ENCODE measurements around the gene TMOD1.

Gene TMOD1

GRCh38 chr9:97516111-97516510 lies 14.6 kb downstream of the TMOD1 start:
- H3K4me1 ChIP-seq (ENCODE audit: low read length) = peaks cover 8% of the 10 kb centered on the region
- no peaks in the 10 kb centered on the region for H3K27me3 ChIP-seq (ENCODE audit: low read depth, low read length)
- H2AFZ ChIP-seq (ENCODE audit: low read depth, low read length) = no peak overlapping the region
- no peaks in the 10 kb centered on the region for H3K79me2 ChIP-seq (ENCODE audit: low read length)
- H3K4me3 ChIP-seq (ENCODE audit: low read length) = no peak overlapping the region
- H3K36me3 ChIP-seq (replicated peaks; ENCODE audit: low read depth, low read length) = no peaks in the 10 kb centered on the region
- no peak overlapping the region for H3K27ac ChIP-seq (ENCODE audit: low read length)
- TF ChIP-seq, protein P1, sequence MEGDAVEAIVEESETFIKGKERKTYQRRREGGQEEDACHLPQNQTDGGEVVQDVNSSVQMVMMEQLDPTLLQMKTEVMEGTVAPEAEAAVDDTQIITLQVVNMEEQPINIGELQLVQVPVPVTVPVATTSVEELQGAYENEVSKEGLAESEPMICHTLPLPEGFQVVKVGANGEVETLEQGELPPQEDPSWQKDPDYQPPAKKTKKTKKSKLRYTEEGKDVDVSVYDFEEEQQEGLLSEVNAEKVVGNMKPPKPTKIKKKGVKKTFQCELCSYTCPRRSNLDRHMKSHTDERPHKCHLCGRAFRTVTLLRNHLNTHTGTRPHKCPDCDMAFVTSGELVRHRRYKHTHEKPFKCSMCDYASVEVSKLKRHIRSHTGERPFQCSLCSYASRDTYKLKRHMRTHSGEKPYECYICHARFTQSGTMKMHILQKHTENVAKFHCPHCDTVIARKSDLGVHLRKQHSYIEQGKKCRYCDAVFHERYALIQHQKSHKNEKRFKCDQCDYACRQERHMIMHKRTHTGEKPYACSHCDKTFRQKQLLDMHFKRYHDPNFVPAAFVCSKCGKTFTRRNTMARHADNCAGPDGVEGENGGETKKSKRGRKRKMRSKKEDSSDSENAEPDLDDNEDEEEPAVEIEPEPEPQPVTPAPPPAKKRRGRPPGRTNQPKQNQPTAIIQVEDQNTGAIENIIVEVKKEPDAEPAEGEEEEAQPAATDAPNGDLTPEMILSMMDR (IDR thresholded peaks at IDR 0.05; ENCODE audit: low read depth, low read length) = no peak
- no peak for TF ChIP-seq EZH2phosphoT487 (IDR thresholded peaks at IDR 0.05; ENCODE audit: low read depth)
- no peak overlapping the region for H3K4me2 ChIP-seq (ENCODE audit: low read length)
- H3K9me3 ChIP-seq (ENCODE audit: insufficient read depth, low read length) = no peaks in the 10 kb centered on the region
- H3K9ac ChIP-seq (ENCODE audit: low read length) = no peak overlapping the region
- no peaks in the 10 kb centered on the region for H4K20me1 ChIP-seq (ENCODE audit: insufficient read depth, low read length)

- no peaks in the 10 kb centered on the region for H3K79me2 ChIP-seq (ENCODE audit: low read length)
- H3K27ac ChIP-seq (ENCODE audit: low read length) = no peak overlapping the region
- no peaks in the 10 kb centered on the region for H4K20me1 ChIP-seq (ENCODE audit: insufficient read depth, low read length)
Measured at GRCh38 chr9:97517331-97518089, 16.0 kb downstream of the TMOD1 start.

DNA sequence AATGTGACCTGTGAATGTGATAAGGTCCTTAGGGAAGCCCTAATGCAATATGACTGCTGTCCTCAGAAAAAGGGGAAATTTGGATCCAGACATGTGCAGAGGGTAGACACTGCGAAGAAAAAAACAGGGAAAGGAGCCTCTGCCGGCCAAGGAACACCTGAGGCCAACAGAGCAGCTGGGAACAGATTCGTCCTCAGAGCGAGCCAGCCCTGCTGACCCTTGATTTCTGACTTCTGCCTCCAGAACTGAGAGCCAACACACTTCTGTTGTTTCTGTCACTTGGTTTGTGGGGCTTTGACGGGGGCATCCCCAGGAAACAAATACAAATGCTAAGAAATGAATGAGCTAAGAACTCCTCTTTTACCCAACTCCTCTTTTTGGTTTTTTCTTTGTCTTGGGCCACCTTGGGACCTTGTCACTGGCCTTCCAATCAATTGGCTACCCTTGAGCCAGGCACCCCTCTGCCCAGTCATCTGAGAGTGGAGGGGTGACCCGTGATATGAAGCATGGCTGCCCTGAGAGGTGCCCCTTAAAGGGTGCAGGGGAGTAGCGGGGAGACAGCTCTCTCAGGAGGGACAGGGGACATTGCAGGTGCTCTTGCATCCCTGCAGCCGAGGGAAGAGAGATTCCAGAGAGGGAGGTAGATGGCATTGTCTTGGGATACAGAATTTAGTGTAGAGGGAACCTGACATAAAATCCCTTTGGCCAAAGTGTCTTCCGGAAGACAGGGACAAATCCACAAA lies 16.9 kb downstream of the TMOD1 start:
- H4K20me1 ChIP-seq (ENCODE audit: insufficient read depth, low read length) = no peaks in the 10 kb centered on the region
- peak overlapping the region; percentile 1; the same call in 1 of the 2 replicates for H3K4me2 ChIP-seq (ENCODE audit: low read length)

More at GRCh38 chr9:97517331-97518089, 16.0 kb downstream of the TMOD1 start:
- H3K4me1 ChIP-seq (ENCODE audit: low read length) = peaks cover 8% of the 10 kb centered on the region
- no peak overlapping the region for H3K4me2 ChIP-seq (ENCODE audit: low read length)
- no peaks in the 10 kb centered on the region for H3K36me3 ChIP-seq (replicated peaks; ENCODE audit: low read depth, low read length)
- H2AFZ ChIP-seq (ENCODE audit: low read depth, low read length) = no peak overlapping the region
- no peaks in the 10 kb centered on the region for H3K9me3 ChIP-seq (ENCODE audit: insufficient read depth, low read length)
- no peak for TF ChIP-seq EZH2phosphoT487 (IDR thresholded peaks at IDR 0.05; ENCODE audit: low read depth)
- TF ChIP-seq, protein P1 (IDR thresholded peaks at IDR 0.05; ENCODE audit: low read depth, low read length) = no peak
- no peaks in the 10 kb centered on the region for H3K27me3 ChIP-seq (ENCODE audit: low read depth, low read length)
- H3K4me3 ChIP-seq (ENCODE audit: low read length) = no peak overlapping the region
- H3K9ac ChIP-seq (ENCODE audit: low read length) = no peak overlapping the region

GRCh38 chr9:97518909-97519307 lies 17.4 kb downstream of the TMOD1 start:
- no peak overlapping the region for H2AFZ ChIP-seq (ENCODE audit: low read depth, low read length)
- H3K79me2 ChIP-seq (ENCODE audit: low read length) = no peaks in the 10 kb centered on the region
- TF ChIP-seq, protein P1 (IDR thresholded peaks at IDR 0.05; ENCODE audit: low read depth, low read length) = no peak
- no peak for TF ChIP-seq EZH2phosphoT487 (IDR thresholded peaks at IDR 0.05; ENCODE audit: low read depth)
- peaks cover 8% of the 10 kb centered on the region for H3K4me1 ChIP-seq (ENCODE audit: low read length)
- no peak overlapping the region for H3K4me3 ChIP-seq (ENCODE audit: low read length)
- H3K27ac ChIP-seq (ENCODE audit: low read length) = no peak overlapping the region
- no peaks in the 10 kb centered on the region for H4K20me1 ChIP-seq (ENCODE audit: insufficient read depth, low read length)
- no peaks in the 10 kb centered on the region for H3K9me3 ChIP-seq (ENCODE audit: insufficient read depth, low read length)
- no peaks in the 10 kb centered on the region for H3K27me3 ChIP-seq (ENCODE audit: low read depth, low read length)
- H3K9ac ChIP-seq (ENCODE audit: low read length) = no peak overlapping the region
- H3K36me3 ChIP-seq (replicated peaks; ENCODE audit: low read depth, low read length) = no peaks in the 10 kb centered on the region
- H3K4me2 ChIP-seq (ENCODE audit: low read length) = no peak overlapping the region

More for the DNA sequence above, 16.9 kb downstream of the TMOD1 start:
- Histone ChIP-seq H3K27ac (ENCODE audit: low read length) (no peak overlapping the region), H3K36me3 (replicated peaks; ENCODE audit: low read depth, low read length) (no peaks in the 10 kb centered on the region), H3K27me3 (ENCODE audit: low read depth, low read length) (no peaks in the 10 kb centered on the region), H3K9ac (ENCODE audit: low read length) (no peak overlapping the region), H3K4me1 (ENCODE audit: low read length) (peaks cover 8% of the 10 kb centered on the region), H3K9me3 (ENCODE audit: insufficient read depth, low read length) (no peaks in the 10 kb centered on the region), H2AFZ (ENCODE audit: low read depth, low read length) (no peak overlapping the region), H3K4me3 (ENCODE audit: low read length) (no peak overlapping the region), H3K79me2 (ENCODE audit: low read length) (no peaks in the 10 kb centered on the region)
- TF ChIP-seq EZH2phosphoT487 (IDR thresholded peaks at IDR 0.05; ENCODE audit: low read depth) = no peak
- TF ChIP-seq, protein P1 (IDR thresholded peaks at IDR 0.05; ENCODE audit: low read depth, low read length) = no peak

All from OCI-LY3 (cell line).